Hematopoietic multipotent progenitor cell treated with erythropoietin and hydrocortisone succinate and interleukin-3 and kit ligand, for 17 days (in vitro differentiated cells): ENCODE data around the gene H2BK1.

Experiments used
- DNase-seq: peaks from one replicate; pipeline ENCODE4 v3.0.0-alpha.2; 2015; ENCODE audit warnings: low spot score

The H2BK1 gene

DNA sequence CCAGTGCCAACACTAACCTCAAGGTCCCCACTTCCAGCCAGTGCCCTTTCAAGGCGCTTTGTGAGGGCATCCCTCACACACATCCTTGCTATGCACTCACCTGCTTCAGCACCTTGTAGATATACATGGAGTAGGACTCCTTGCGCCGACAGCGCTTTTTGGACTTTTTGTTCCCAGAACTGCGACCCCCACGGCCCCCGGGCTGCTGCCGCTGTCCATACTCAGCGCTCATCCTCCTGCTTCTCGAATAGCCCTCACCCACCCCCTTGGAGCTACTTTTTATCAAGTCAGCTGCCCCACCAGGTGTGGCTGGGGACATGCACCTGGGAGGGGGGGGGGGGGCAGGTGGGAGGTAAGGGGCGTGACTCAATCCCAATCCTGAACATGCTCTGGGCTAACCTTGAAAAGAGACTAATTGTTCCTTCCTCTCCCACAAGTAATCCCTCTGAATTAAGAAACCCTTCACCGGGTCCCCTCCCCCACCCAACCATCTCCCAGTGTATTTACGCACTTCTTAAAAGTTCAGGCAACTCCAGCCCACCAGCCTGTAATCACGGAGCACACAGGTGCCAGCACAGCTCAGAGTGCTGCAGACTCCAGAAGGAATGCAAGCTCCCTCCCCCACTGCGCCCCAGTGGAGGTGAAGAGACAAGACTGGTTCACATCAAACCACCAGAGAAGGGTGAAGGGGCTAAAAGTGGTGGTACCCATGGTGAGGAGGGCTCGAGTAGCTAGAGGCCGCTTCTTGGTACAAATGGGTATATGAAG lies at the start of gene H2BK1:
H2BK1 (minus strand) TSS at position 402 of the 768 bp plus-strand sequence; CDS start at position 232, 170 bp downstream.
- no peak for DNase-seq

DNA sequence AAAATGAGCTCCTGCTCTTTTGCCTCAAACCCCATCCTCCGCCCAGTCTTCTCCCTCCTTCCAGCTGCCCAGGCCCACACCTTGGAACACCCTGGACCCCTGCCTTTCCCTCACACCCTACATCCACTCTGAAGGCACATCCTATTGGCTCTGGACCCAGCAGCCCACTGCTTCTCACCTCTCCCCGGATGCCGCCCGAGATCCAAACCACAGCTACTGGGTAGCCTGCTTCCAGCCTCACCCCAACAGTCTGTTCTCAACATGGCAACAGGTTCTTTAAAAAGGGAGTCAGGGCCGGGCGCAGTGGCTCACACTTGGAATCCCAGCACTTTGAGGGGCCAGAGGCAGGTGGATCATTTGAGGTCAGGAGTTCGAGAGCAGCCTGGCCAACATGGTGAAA lies 47.7 kb upstream of the H2BK1 start:
- no peak for DNase-seq

DNA sequence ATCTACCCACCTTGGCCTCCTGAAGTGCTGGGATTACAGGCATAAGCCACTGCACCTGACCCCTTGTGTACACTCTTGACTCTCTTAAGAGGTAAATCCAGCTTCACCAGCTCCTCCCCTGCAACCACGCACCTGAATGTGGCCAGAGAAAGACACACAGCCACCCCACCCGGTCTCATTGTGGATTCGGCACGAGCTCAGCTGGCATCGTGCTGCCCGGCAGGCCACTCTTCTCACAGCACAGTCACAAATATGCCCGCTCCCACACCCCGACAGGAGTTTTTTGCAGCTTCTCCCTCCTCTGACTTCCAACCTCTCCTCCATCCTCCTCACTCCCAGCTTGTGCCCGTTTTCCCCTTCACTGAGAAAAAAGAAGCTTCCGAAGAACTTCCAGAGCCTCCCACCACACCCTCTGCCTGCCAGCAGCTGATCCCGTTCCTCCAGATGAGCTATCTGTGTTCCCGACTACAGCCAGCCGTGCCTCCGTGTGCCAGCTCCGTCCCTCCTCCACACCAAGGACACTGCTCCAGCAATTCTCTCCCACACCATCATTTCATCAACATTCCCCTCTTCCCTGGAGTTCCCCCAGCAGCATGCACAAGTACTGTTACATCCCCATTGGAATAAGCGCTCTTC lies 46.2 kb upstream of the H2BK1 start:
- DNase-seq = no peak

DNA sequence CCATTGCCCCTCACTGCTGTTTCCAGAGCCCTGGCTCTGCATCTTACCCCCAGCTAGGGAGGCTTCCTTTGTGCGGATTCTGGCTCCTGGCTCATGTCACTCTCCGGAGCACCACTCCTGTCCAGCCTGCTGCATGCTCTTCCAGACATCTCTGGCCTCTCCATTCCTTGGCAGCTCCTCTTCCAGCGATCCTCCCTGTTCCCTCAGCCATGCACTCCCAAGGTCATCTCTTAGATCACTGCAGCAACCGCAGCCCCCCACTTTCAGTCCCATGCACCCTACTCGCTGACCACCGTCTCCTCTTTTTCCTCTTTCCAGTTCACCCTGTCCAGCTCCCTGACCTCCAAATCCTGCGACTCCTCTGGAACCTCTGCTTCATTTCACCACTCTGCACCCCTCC lies 45.1 kb upstream of the H2BK1 start:
- DNase-seq = no peak

DNA sequence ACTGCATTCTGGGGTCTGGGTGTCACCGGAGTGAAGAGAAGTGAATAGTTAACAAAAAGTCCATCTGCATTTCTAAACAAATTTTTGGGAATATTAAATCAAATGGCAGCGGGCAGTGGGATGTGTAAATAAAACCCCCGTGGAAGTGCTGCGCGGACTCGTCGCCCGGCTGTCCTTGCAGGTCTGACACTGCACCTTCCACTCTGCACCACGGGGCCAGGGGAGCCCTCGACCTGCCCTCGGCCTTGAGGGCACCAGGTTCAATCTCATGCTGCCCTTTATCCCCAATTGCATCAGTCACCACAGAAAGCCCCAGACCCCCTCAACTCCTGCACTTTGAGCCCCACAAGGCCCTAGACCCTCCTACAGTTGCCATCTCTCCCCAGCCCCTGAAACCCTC lies 44.6 kb upstream of the H2BK1 start:
- no peak for DNase-seq

DNA sequence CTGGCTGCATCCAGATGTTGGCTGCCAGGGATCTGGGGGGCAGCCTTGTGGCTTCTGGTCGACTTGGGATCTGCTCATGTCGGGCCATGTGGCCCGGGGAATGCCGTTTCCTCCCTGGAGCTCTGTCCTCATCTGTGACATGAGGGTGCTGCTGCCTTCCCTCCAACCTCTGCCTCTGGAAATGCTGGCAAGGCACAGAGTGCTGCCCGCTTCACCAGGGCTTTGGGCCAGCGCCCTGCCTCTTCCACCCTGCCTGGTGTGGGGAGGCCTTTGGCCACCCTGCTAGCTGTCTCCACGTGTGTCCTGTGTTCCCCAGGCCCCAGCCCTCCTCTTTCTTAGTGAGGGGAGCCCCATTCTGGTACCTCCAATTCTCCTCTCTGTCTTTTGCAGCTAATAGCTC lies 44.0 kb upstream of the H2BK1 start:
- DNase-seq = no peak

DNA sequence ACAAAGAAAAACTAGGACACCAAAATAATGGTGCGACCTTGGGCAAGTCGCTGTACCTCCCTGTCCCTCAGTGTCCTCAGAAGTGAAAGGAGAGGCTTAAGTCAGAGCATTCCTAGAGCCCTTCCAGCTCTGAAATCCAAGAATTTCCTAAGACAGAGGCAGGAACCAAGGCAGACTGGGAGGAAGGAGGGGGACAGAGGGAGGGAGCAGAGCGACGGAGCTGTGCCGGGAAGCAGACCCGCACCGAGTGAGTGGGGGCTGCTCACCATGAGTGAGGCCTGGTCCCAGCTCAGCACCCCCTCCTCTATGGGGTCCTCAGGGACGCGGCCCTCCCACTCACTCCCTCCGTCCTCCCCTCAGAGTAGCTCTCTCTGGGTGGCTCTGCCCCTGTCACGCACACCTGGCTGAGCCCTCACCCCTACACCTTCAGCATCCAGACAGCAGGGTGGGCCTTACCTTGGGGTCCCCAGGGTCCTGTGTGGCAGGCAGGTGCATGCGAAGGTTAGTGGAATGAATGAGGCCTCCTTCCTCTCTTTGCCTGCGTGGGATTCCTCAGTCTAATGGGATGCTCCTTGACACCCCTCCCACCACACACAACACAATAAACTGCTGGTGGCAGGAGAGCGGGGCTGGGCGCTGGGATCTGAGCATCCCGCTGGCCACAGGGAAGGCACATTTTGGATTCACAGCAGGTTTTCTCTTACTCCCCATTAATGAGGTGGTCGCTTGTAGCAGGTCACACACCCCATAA lies 42.8 kb upstream of the H2BK1 start:
- DNase-seq = no peak

DNA sequence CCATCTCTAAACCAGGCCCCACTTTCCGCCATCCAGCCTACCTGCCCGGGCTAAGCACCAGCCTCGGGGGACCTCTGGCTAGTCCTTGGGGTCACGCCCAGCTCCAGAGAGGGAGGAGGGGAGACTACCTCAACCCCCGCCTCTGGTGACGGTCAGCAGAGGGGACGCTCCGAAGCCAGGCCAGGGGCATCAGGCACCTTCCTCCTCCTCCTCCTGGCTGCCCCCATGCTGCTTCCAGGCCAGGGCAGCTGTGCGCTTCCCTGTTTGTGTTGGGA lies 42.2 kb upstream of the H2BK1 start:
- DNase-seq = no peak

DNA sequence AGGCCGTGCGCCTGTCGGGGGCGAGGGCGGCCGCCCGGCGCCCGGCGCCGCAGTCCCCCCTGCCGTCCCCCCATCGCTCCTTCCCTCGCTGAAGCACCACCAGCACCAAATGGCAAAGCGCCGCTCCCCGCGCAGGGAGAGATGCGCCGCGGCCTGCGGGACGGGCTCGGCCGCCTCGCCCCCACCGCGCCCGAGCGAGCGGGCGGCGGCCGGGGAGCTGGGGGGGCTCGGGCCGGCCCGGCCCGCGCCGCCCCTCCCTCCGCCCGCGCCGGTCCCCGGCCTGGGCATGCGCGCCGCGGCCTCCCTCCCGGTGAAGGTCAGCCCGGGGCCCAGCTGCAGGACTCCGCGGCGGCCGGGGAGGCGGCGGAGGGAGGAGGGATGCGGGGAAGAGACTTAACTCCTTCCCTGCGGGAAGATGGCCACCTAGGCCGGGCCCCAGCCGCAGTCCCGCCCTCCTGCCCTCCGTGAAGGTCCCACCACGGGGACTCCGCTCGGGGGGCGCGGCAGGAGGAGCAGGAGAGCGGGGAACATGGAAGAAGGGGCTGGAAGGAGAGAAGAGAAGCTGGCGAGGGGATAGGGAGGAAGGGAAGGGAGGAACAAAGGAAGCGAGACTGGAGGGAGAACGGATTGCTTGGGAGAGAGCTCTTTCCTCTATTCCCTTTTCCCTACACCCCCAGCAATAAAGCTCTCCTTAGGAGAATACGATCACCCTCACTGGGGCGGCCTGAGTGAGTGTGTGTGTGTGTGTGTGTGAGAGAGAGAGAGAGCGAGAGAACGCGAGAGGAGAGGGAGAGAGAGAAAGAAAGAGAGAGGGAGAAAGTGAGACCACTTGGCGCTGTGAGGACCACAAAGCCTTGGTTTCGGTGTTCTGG lies 41.6 kb upstream of the H2BK1 start:
- DNase-seq = no peak

DNA sequence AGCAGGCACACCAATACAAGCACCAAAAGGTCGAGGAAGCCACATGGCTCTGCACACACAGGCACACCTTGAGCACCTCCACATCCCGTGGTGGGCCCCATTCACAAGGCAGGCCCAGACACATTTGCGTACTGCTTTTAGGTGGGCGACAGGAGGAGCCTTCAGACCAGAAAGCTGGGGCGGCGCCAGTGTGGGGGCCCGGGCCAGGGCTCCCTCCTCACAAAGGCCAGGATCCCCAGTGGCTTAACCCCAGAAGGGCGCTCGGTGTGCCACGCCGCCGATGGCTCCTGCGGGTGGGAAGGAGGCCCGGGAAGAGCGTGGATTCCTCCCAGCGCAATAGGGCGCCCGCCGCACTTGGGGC lies 41.0 kb upstream of the H2BK1 start:
- DNase-seq = no peak

DNA sequence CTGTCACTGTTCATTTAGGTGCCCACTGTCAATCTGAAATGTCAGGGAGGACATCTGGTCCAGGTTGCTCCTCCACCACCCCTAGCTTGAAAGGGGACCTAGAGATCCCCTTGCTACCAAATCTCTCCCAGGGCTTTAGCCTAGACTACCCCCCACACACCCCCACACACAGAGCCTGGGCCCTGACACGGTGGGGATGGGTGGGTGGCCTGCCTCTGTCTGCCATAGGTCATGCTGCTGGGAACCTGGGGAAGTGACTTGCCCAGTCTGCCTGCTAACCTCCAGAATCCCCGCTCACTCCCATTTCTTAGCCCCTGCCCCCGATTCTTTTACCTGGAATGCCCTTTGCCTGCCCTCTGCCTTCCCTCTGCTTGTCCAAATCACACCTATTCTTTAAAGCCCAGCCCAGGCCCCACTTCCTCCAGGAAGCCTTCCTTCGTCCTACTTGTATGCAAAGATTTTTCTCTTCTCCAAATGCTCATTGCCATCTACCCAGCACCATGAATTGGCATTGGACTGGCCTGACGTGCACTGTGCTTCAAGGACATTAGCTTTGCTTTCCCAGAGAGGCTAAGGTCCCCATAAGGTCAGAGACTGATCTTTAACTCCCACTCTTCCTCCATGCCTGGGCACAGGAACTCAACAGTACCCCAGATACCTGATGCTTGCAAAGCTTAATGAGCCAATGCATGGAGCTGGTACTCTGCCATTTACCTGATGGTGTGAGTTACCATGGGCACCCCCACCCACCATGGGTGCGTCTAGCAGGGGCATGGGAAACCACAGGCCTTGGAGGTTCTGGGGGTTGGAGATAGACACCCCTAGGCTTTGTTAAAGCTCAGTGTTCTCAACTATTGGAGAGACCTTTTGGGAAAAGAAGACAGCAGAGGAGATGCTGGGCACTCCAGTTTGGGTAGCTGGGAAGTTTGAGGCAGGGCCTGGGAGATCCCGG lies 40.2 kb upstream of the H2BK1 start:
- no peak for DNase-seq

DNA sequence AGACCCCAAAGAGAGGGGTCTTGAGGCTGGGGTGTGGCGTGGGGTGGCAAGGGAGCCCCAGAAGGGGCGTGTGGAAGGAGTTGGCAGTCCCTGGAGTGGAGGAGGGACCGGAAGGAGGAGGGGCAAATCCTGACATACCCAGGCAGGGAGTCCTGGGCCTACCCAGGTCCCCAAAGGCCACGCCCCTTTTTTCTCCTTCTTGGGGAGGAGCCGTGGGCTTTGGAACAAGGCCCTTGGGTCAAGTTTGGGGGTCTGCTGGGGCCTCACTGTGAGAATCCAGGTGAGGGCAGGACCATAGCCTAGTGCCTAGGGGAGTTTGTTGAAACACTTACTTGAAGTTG lies 39.4 kb upstream of the H2BK1 start:
- DNase-seq = no peak

DNA sequence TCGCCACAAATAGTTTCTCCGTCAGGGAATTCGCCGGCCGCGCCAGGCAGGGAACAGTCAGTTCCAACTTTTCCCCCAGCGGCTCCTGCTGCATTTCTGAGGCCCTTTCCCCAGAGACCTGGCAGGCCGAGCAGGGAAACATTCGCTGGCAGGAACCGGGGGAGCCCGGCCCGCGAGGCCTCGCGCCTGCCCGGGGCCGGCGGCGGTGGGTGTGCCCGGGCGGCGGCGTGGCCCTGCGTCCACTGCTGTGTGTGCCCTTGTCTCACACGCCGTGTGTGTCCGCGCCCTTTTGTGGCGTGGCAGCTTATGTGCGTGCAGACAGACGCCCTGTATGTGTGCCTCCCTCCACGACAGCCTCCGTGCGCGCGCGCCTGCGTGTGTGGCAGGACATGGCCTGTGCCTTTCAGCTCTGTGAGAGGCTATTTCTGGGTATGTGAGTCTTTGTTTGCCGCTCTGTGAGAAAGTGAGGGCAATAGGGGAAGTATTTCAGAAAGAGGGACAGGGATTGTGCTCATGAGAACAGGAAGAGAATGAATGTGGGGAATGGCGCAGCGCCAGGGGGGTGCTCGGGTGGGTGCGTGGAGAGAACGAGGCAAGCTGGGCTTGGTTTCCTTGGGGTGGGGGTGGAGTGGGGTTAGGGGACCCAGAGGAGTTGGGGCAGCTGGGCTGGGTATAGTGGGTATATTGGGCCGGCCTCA lies 38.9 kb upstream of the H2BK1 start:
- no peak for DNase-seq

DNA sequence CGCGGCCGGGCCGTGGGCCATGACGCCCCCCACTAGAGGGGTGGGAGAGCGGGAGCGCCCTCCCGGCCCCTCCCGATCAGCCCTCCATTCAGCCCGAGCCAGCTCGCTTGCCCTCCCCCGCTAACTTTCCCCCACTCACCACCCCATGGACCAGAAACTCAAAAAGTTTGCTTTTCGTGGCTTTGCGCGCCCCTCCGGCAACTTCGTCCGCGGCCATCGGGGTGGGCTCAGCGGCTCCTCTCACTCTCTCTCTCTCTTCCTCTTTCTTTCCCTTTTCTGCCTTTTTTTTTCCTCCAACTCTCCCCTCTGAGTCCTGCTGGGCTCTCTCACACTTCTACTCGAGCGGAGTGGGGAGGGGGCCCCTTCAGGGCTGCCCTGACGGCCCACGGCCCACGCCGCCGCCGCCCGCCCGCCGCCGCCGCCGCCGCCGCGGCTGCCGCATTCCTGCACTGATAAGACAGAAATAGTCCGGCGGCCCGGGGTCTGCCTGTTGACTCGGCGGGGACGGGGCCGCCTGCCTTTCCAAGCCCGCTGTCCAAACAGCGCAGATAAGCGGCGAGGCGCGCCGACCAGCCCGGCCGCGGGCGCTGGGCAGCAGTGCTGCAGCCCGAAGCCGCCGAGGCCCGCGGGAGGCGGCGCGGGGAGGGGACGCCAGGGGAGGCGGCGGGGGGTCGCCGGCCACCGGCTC lies 38.2 kb upstream of the H2BK1 start, which contains the start of gene SMARCD3:
SMARCD3 (minus strand) TSS at position 349 of the 688 bp plus-strand sequence; CDS start at position 217, 132 bp downstream.
- no peak for DNase-seq

DNA sequence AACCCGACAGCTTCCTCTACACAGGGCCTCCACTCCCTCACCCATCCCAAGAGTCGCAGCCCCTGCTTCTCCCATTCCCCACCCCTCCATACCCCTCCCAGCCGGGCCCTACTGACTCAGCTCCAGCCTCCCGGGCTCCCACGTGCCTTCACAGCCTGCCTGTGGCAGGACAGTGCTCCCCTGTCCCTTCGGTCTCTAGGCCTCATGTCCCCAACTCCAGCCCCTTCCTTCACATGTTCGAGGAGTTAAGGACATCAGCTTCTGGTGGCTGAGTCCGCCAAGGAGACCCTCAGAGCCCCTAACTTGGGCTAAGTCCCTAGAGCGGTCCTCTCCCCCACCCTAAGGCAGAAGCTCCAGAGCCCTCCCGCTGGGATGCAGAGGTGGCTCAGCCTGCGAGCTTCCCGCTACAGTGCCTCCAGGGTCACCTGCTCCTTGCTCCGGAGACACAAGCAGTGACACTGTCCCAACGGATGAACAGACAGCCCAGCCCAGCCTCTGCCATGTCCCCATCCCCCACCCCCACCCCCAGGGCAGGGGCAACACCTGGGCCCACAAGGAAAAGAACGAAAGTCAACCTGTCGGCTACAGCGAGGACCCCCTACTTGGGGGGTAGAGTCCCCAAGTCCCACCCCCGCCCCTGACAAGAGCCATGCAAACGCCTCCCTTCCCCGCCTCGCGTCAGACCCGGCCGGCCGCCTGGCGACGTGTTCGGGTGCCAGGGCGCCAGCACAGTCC lies 37.5 kb upstream of the H2BK1 start:
- no peak for DNase-seq

DNA sequence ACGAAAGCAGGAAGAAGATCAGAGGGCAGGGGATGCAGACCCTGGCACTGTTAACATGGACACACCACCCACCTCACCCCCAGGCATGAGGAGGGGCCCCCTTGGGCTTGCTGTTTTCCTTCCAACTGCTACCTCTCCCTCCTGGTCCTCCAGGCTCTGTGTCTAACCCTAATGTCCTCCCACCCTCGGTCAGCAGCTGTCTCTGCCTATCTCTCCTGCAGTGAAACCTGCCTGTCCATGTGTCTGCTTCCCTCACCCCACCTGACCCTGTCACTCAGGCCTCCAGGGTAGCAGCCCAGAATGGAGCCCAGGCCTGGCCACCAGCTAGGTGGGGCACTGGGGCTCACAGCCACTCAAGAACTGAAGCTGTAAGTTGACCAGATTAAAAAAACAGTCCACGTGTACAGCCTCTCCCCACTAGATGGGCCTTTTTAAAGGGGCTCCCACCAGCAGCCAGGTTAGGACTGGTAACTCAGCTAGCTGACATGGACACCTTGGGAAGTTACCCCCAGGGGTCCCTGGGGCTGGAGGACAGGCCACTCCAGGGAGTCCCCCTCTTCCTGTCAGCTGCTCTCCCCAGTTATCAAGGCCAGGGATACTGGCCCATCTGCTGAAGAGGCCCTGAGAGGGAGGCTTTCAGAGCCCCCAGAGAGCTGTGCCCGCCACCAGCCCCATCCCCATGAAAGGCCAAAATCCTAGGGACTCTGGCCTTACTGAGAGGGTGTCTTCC lies 36.7 kb upstream of the H2BK1 start:
- no peak for DNase-seq

DNA sequence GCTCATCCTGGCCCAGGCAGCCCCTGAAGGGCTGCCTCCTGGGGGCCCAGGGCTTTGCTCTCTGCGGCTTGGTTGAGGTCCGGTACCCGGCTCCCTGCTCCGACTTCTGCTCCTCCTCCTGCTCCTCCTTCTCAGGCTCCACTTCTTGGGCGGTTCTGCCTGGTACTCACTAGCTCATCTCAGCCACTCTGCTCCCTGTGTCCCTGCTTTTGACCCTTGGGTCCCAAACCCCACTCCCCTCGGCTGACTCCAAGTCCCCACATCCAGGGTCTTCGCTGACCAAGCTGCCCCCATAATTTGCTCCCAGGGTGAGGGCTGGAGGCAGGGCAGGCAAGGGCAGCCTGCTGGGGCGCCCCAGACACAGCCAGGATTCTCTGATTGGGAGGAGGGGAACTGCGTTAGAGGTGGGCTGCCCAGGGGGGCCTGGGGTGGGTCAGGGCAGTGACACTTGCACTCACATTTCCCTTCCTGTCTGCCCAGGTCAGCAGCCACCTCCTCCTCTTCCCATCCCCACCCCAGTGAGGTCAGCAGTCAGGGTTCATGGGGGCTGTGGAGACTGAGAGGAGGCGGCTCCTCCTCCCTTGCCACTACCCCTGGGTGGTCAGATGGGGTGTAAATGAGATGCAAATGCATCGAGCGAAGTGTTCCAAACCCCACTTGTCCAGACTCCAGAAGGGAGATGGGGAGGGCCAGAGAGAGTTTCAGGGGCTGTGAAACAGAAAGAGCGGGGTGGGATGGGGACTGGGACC lies 36.0 kb upstream of the H2BK1 start:
- no peak for DNase-seq
